Left forelimb (tissue), 1 donor: ENCODE measurements around the gene CFP.
A peak's percentile ranks its signal among the peaks of the same experiment; 100 is the strongest.
"Not testable (repeated sequence)": the region's sequence is repeated elsewhere in the genome, so short reads cannot be mapped to it uniquely, and the experiment has no call there.

Source experiments
- DNase-seq: peaks from one replicate; pipeline ENCODE4 v3.0.0-alpha.2; 2018; ENCODE audit warnings: low spot score

CFP gene

DNA sequence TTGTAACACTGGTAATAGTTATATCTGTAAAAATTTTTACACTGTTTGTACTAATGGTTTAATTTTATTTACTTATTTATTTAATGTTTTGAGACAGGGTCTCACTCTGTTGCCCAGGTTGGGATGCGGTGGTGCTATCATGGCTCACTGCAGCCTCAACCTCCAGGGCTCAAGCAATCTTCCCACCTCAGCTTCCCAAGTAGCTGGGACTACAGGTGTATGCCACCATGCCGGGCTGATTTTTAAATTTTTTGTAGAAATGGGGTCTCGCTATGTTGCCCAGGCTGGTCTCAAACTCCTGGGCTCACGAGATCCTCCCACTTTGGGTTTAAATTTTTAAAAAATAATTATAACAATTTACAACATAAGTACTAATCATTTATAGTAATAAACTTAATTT is 26.6 kb downstream of the CFP start:
- not testable (repeated sequence) for DNase-seq

DNA sequence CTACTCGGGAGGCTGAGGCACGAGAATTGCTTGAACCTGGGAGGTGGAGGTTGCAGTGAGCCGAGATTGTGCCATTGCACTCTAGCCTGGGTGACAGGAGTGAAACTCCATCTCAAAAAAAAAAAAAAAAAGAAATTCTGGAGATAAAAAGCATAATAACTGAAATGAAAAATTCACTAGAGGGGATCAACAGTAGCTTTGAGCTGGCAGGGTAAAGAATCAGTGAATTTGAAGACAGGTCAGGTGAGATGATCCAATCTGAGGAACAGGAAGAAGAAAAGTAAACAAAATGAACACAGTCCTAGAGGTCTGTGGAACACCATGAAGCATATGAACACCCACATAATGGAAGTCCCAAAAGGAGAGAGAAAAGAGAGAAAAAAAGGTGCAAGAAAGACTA is 32.5 kb downstream of the CFP start:
- DNase-seq, result no peak

DNA sequence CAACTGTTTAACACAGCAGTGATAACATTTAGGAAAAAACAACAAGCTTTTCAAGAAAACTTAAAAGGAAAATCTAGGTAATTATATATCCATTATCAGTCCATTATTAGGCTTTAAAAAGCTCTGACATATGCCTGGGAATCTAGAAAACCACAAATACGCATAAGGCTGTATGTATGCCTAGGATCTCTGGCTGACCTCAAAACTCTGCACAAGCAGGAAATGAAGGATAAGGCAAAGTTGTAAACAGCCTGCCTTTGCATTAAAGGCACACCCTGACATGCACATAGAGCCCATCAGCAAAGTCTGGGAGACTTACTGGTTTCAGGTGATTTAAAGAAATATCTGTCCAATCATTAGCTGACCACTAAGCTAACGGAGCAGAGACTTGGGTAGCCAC is 33.5 kb downstream of the CFP start:
- no peak for DNase-seq

- DNase-seq, result no peak
These were observed 33.9 kb downstream of the CFP start for GRCh38 chrX:47595716-47596251.

DNA sequence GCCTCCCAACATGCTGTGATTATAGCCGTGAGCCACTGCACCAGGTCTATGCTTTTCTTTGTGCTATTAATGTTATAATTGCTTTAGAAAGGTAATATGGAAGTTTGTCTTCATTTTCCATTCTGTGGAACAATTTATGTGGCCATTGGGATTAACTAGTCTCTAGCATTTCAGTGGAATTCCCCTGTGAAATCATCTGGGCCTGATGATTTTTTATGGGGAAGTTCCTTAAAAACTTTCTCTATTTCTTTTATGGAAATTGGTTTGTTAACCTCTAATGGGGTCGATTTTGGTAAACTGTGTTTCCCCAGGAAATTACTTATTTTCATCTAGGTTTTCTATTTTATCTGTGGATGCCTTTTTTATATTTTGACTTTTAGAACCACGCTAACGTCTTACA is 36.2 kb downstream of the CFP start:
- DNase-seq, result no peak

GRCh38 chrX:47590984-47591383 is 38.7 kb downstream of the CFP start:
- no peak for DNase-seq

DNA sequence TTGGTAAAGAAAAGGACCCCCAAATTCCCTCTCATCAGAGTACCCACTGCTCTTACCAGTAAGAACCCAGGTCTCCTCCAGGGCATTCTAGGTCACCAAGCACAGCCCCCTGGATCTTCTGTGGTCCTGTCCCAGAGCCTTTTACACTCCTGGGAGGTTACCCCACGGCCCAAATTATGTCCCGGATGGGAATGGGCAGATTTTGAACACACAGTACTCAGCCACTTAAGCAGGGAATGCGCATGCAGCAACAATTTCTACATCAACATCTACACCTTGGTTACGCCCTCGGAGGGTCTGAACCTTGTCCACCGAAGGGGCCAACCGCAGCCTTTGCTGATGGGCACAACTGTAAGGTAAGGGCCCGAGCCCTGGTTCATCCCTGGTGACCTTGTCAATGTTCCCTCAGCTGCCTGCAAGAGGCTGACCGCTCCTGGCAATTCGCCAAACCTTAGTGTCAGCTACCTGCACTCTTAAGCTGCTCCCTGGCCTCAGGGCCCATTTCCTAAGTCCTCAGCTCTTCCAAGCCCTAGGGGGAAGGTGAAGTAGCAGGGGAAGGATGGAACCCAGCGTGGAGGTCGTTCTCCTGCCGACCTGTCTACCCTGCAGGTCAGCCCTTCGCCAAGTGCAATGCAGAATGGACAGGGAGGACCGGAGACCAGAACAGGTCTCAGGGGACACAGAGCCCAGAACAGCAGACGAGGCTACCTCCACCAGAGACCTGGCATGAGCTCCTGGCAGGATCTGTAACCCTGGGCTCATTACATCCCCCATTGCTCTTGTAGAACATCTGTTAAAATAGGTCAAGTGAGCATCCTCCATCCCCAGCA is 41.6 kb downstream of the CFP start:
- DNase-seq, result no peak

GRCh38 chrX:47587091-47587891 is 42.4 kb downstream of the CFP start:
- DNase-seq, result no peak

DNA sequence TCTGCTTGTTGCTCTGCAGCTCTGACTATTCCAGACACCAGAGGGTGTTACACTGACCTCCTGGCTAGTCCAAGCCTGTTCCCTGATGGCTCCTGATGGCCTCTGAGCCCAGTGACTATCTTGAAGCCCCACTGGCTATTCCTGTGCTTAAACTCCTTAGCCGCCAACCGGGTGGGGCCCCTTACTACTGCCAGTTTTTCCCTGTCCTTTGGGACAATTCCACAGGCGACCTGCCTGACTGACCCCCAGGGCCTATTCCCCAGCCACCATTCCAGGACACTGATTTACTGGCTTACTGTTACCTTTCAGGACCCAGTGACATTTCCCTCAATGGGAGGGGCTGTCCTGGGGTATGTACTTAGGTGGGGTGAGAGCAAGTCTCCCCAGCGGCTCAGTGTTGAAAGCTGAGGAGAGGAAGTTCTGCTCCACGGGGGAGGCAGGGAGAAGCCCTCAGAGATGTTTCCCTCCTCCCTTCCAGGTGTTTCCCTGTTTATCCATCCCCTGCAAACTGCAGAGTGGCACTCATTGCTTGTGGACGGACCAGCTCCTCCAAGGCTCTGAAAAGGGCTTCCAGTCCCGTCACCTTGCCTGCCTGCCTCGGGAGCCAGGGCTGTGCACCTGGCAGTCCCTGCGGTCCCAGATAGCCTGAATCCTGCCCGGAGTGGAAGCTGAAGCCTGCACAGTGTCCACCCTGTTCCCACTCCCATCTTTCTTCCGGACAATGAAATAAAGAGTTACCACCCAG is 43.5 kb downstream of the CFP start:
- no peak for DNase-seq

- no peak for DNase-seq
These were observed 44.5 kb downstream of the CFP start for GRCh38 chrX:47585273-47585672.

DNA sequence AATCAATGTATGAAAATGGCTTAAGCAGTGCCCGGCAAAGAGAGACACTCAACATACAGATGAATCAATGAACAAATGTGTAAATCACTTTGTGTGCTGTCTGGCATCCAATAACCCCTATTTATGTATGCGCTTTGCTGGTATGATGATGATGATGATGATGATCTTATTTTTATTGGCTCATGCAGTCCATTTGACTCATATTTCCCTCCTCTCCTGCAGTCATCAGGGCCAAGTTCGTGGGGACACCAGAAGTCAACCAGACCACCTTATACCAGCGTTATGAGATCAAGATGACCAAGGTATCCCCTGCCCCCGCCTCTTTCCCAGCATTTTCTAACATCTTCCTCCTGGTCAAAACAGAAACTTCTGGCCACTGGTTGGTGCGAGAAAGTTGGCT is 45.0 kb downstream of the CFP start:
- DNase-seq, result no peak

- DNase-seq, result no peak
These were observed 46.4 kb downstream of the CFP start for GRCh38 chrX:47583240-47583861.

GRCh38 chrX:47581731-47582647 is 47.7 kb downstream of the CFP start, which contains the start of gene TIMP1:
TIMP1 (plus strand) TSS chrX:47582436; CDS start chrX:47583416, 980 bp downstream.
- DNase-seq, result peak; percentile 88

- no peak for DNase-seq
These were observed 50.2 kb downstream of the CFP start for GRCh38 chrX:47579537-47579936.

DNA sequence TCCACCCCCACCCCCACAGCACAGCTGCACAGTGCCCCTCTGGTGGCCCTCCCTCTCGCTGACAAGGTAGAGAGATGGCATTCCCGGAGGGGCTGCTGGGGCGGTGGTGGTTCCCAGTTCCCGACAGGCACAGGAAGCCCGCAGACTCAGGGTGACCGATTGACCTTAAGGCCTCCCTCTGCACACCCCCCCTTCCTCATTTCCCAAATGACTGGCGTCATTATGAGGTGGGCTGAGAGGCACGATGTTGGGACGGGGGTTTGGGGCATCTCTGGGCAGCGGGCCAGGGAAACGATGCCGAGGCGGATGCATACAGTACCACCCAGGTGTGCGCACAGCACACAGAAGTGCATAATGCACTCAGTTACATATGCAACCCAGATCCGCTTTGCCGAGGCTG is 51.0 kb downstream of the CFP start:
- no peak for DNase-seq

DNA sequence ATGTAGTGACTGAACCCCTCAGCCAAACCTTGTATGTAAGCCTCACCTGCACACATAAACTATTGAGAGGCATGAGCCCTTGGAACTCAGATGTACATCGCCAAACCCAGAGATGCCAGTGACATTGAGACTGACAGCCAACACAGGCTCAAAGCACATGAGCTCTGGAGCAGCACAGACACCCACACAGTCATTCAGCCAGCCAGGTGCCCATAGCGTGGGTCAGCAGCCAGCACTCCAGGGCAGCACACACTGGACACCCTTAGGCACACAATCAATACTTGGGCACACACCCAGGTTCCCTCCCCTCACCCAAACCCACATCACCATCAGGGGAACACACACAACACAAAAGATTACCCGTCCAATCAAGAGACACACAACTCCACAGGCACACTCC is 51.8 kb downstream of the CFP start:
- DNase-seq, result no peak

- DNase-seq, result no peak
These were observed 52.3 kb downstream of the CFP start for GRCh38 chrX:47577424-47577823.

DNA sequence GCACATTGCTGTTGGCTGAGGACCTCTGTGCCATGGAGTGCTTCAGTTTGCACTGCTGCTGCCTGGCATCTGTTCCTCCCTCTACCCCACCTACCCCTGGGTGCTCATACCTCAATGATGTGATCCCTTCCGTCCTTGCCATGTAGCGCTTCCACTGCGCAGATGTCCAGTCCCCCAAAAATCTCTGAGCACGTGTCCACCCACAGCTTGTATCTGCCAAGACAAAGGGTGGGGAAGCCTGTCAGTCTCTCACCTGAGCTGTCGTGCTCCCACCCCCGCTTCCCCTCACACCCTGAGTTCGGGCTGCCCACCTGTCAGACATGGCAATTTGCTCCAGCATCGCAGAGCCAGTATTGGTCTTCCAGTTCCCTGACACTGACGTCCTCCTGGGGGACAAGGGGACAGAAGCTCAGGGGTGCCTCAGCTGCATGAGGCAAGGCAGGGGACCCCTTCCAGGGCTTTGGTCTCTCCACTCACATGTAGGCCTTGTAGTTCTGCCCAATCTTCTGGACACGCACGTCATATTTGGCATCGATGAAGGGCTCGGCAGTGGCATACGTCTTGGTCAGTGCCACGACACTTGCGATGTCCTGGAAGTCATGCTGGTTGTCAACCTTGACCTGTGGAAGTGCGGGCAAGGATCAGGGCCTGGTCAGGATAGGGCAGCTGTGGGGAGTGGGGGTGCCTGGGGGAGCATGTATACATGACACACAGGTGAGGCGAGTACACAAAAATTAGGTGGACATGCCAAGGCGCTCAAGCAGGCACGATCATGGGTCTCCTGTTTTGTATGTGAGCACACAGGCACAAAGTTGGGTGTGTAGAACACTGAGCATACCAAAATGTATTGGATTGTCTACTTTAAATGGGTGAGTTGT is 53.5 kb downstream of the CFP start:
- DNase-seq, result no peak

GRCh38 chrX:47574547-47575301 is 55.0 kb downstream of the CFP start:
- no peak for DNase-seq
